ENCODE measurements around the gene BCL2L11. TPM values are rescaled to one million over a fixed set of nuclear protein-coding genes. Genes with fewer than 3 reads are reported as not detected.

Gene BCL2L11
- total RNA-seq, 1 donor from 2014 or later, result 119 TPM

DNA sequence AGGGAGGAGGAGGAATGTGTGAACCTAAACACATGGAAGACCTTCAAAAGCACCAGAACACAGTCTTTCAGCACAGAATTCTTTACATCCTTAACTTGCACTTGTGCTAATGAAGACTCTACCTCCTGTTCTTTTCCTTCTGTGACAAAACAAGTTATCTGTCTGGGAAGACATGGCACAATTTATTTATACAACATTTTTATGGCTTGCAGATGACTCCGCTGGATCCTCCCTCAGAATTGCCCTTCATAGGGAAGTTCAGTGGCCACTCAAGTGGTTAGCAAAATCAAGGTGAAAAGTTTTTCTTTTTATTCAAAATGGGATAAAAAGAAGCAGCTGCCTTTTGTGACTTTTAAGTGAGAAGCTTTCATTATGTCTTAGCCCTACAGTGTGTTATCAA, 21.4 kb downstream of the BCL2L11 start:
- intact Hi-C loops (cut with micrococcal nuclease), result no loop called here

GRCh38 chr2:111143107-111143842, 22.6 kb downstream of the BCL2L11 start:
- intact Hi-C loops (cut with micrococcal nuclease), result no loop called here

GRCh38 chr2:111143843-111144198, 23.1 kb downstream of the BCL2L11 start:
- intact Hi-C loops (cut with micrococcal nuclease), result no loop called here

DNA sequence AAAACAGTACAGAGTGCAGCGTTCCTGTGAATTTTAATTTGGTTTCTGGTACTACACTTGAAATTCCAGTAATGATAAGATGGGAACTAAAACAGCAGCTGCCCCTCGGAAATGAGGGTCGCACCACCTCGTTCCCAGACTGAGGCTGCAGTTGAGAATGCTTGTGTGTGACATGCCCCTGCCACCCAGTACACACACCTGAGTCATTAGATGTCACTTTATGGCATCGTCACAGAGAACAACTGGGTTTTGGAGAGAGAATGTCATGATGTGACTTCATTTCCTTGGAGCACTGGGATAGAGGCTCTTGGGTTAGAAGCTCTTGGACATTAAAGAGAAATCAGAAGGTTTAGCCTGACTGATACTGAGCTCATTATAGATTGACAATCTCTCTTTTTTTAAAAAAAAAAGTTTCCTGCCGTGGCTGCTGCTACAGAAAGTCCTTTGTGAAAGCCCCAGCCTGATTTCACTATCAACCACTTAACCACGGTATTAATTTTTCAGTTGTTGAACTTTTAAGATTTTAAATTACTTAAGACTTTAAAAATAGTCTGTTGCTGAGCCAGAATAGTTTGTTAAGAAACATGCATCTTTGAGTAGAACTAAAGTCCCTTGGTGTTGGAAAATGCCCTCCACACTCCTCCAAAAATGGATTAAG, 24.5 kb downstream of the BCL2L11 start:
- intact Hi-C loops (cut with micrococcal nuclease), result no loop called here

DNA sequence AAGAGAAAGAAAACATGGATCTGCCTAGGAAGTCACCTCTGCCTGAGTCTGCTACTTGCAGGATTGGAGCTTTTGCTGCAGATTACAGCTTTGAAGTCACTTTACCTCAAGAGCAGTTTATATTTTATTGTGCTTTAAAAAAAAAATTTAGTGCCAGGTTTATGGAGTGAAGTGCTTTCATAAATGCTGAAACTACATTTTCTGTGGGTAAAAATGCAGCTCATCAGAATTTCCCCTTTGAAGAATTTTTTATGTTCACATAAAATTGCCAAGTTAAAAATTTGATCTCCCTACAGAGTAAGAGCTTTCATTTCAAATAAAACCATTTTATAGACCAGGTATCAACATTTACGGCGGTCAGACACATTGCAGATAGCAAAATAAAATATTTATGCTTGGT, 25.2 kb downstream of the BCL2L11 start:
- intact Hi-C loops (cut with micrococcal nuclease), result no loop called here

DNA sequence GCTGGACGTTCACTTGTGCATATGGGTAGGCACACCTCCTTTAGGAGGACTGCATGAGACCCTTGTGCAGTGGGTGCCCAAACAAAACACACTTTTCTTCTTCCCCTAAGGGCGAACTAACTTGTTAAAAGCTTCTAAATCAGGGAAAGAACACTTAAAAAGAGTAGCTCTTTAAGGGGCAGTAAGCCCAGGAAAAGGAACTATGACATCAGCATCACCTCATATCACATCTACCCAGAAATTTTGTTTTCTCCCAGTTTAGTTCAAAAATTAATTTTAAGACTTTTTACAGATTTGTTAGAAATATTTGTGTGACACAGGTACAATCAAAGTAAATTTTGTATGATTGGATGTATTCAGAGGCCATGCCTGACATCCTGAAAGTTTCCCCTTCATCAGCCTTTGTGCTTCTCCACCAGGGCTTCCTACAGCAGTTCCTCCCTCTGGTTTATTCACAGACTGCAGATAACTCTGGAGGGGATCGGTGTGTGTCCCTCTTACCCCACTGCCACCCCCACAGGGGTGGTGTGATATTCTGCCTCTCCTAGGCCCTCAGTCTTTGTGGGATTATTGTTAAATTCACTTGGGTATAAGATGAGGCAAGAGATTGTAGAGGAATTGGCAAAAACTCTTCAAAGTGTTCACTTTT, 27.6 kb downstream of the BCL2L11 start:
- intact Hi-C loops (cut with micrococcal nuclease), result no loop called here

GRCh38 chr2:111148925-111149324, 28.2 kb downstream of the BCL2L11 start:
- intact Hi-C loops (cut with micrococcal nuclease), result no loop called here

DNA sequence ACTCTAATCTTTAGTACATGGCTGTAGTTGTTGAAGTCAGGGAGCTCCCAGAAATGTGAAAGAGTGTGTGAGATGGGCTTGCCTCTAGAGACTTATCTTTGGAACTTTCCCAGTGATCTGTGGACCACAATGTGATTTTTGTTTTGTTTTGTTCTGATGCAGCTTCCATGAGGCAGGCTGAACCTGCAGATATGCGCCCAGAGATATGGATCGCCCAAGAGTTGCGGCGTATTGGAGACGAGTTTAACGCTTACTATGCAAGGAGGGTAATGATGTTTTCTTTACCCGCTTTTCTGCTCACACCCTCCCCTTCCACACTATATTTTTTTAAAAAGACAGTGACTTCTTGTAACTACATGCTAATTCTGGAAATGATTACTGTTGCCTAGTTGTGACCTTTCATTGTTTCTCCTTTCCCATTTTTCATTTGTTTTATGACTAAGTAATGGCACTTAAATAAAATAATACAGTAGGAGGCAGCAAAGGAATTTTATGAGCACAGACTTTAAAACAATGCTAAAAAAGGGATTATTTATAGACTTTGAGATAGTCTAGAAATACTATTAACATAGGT, 29.3 kb downstream of the BCL2L11 start:
- intact Hi-C loops (cut with micrococcal nuclease), result no loop called here

GRCh38 chr2:111154758-111155157, 34.0 kb downstream of the BCL2L11 start:
- intact Hi-C loops (cut with micrococcal nuclease), result no loop called here

DNA sequence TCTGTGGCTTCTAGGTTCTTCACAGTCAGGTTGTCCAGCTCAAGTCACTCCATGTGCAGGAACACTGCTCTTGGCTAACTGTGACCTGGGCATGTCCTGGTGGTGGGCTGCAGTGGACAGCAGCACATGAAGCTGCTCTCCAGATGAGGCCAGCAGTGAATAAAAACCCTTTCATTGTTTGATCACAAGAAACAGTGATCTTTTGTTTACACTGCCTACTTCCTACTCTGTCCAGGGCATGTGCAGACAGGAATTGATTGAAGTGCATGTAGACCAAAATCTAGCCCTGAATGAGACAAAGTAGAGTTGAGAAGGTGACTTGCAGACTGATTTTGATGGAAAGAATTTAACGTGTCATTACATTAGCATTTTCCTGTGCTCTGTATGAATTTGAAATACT, 34.9 kb downstream of the BCL2L11 start:
- intact Hi-C loops (cut with micrococcal nuclease), result no loop called here

GRCh38 chr2:111156529-111156928, 35.8 kb downstream of the BCL2L11 start:
- intact Hi-C loops (cut with micrococcal nuclease), result no loop called here

GRCh38 chr2:111157071-111157661, 36.5 kb downstream of the BCL2L11 start:
- intact Hi-C loops (cut with micrococcal nuclease), result no loop called here

GRCh38 chr2:111157798-111158197, 37.1 kb downstream of the BCL2L11 start:
- intact Hi-C loops (cut with micrococcal nuclease), result no loop called here

DNA sequence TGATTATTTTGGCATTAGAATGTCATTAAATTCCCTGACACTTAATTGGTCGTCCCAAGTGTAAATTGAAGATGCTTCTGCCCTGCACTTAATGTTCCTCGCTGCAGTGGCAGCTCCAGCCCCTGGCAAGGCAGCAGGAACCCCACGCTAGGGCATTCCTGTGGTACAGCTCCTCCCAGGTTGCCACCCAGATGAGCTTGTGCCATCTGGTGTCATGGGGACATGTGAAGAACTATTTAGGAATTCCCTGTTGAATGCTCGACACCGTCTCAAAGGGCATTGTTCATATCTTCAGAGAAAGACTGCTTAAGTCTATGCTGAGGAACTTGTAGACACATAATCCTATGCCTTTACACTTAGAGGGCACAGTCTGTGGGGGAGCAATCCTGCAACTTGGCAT, 38.9 kb downstream of the BCL2L11 start:
- intact Hi-C loops (cut with micrococcal nuclease), result no loop called here

DNA sequence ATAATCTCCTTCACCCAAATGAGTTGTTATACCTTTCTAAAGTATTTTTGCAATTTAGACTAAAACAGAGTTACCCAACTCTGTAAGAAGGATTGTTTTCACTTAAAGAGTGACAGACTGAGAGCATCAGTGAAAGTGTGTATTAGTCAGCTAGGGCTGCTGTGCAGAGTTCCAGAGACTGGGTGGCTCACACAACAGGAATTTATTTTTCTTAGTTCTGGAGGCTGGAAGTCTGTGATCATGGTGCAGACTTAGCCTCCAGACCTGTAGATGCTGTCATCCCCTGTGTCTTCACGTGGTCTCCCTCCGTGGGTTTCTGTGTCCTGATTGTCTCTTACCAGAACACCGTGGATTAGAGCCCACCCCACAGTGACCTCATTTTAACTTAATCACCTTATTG, 40.0 kb downstream of the BCL2L11 start:
- intact Hi-C loops (cut with micrococcal nuclease), result no loop called here

DNA sequence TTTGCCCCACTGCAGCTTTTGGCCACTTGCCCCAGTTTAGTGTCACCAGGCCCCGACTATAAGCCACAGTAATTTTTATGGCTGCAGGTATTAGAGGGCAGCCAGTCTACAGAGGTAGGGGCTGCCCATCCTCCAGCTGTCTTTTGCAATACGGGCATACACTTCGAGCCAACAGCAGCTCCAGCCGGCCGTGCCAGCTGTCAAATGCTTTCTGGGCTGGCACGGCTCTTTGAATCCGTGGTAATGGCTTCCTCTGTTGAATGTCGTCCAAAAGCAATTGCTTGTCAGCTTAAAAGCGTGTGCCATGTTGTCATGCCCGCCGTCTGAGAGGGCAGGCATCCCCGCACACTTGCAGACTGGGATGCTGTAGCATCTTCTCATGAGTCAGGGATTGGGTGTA, 41.3 kb downstream of the BCL2L11 start:
- intact Hi-C loops (cut with micrococcal nuclease), result no loop called here

DNA sequence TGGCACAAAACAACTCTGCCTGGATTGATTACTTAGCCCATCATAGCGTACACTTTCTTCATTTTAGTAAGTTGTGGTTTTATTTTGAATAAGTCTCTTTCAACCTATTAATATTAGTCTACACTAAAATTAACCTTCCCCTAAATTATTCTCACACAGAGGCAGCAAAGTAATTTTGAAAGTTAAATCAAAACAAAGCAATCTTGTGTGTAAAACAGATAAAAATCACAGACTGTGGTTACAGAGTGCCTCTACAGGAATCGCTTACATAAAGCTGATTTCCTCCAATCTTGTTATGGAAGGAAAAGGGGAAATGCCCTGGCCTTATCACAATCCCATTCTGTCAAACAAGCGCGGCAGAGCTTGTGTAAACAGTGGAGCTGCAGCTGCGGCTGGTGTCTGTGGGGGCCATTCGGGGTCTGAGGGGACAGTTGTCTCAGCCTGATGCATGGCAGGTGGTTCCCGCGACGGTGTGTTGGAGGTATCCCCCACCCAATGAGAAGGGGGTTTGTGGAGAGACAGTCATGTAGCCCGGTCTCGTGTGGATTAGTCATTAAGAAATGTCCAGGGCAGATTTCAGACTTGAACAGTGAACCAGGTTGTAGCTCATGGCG, 42.1 kb downstream of the BCL2L11 start:
- intact Hi-C loops (cut with micrococcal nuclease), result no loop called here

DNA sequence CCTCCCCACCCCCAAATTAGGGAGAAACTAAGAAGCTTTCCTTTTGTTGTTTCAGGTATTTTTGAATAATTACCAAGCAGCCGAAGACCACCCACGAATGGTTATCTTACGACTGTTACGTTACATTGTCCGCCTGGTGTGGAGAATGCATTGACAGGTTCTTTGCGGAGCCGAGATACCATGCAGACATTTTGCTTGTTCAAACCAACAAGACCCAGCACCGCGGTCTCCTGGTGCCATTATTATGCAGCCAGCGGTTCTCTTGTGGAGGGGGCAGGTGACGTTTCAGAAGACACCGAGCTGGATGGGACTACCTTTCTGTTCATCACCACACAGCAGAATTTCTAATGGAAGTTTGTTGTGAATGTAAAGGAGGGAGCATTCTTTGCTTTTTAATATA, 43.4 kb downstream of the BCL2L11 start:
- intact Hi-C loops (cut with micrococcal nuclease), result no loop called here

GRCh38 chr2:111165084-111165483, 44.4 kb downstream of the BCL2L11 start:
- intact Hi-C loops (cut with micrococcal nuclease), result loop anchor here (5.0 kb wide), 1 partner anchor 308 kb away; no protein-coding TSS in a partner anchor

- intact Hi-C loops (cut with micrococcal nuclease), result loop anchor here (5.0 kb wide), 1 partner anchor 309 kb away; no protein-coding TSS in a partner anchor
These were observed 45.4 kb downstream of the BCL2L11 start for GRCh38 chr2:111166115-111166514.
